ENCODE results near the gene SLC17A9.
"Not testable (repeated sequence)": the region's sequence is repeated elsewhere in the genome, so short reads cannot be mapped to it uniquely, and the experiment has no call there.

The SLC17A9 gene

GRCh38 chr20:62920039-62920645, 32.4 kb upstream of the SLC17A9 start:
- no peak for DNase-seq

GRCh38 chr20:62921119-62921687, 31.3 kb upstream of the SLC17A9 start:
- DNase-seq, result peak; percentile 75

- peak; percentile 71 for DNase-seq
Measured at GRCh38 chr20:62922451-62922921, 30.0 kb upstream of the SLC17A9 start.

- DNase-seq, result not testable (repeated sequence)
Measured at GRCh38 chr20:62923059-62923668, 29.3 kb upstream of the SLC17A9 start.

- DNase-seq, result no peak
Measured at GRCh38 chr20:62923669-62924441, 28.7 kb upstream of the SLC17A9 start.

- peak; percentile 62 for DNase-seq
Measured at GRCh38 chr20:62924442-62925075, 27.9 kb upstream of the SLC17A9 start.

- no peak for DNase-seq
Measured at GRCh38 chr20:62925076-62925419, 27.5 kb upstream of the SLC17A9 start.

- DNase-seq, result peak; percentile 65
Measured at GRCh38 chr20:62925420-62926228, 26.9 kb upstream of the SLC17A9 start.

GRCh38 chr20:62926229-62927127, 26.0 kb upstream of the SLC17A9 start, which contains the start of gene DIDO1:
Gene DIDO1 (minus strand): TSS chr20:62926505.
- DNase-seq, result peak; percentile 93

- DNase-seq, result no peak
Measured at GRCh38 chr20:62927128-62927705, 25.3 kb upstream of the SLC17A9 start.

- no peak for DNase-seq
Measured at GRCh38 chr20:62928246-62928939, 24.1 kb upstream of the SLC17A9 start.

- peak; percentile 62 for DNase-seq
Measured at GRCh38 chr20:62929051-62929538, 23.4 kb upstream of the SLC17A9 start.

GRCh38 chr20:62931464-62931863, 21.0 kb upstream of the SLC17A9 start:
- DNase-seq, result no peak

- no peak for DNase-seq
Measured at GRCh38 chr20:62933966-62934365, 18.5 kb upstream of the SLC17A9 start.

GRCh38 chr20:62935204-62935967, 17.1 kb upstream of the SLC17A9 start:
- DNase-seq, result no peak

- no peak for DNase-seq
Measured at GRCh38 chr20:62935968-62936585, 16.4 kb upstream of the SLC17A9 start.

- peak; percentile 98 for DNase-seq
Measured at GRCh38 chr20:62937268-62938104, 15.0 kb upstream of the SLC17A9 start.

Measured in CD4-positive, alpha-beta T cell treated with Interleukin-12 subunit alpha and Interleukin-12 subunit beta, for 1 hour (primary cell).